ENCODE results near the gene MGA. TPM values are rescaled to one million over a fixed set of nuclear protein-coding genes. Genes with fewer than 3 reads are reported as not detected.

The MGA gene
- total RNA-seq, 4 donors from 2014 or later = 34.9 to 50.7 (median 35.9) TPM

- DNase-seq (ENCODE audit: low spot score) (peak; percentile 84), ATAC-seq (ENCODE audit: low FRiP score) (peak; percentile 92)
- no peak for TF ChIP-seq CTCF (IDR thresholded peaks at IDR 0.05)
Measured at GRCh38 chr15:41774062-41774881, 114.1 kb downstream of the MGA start, which contains the start of gene MAPKBP1. TSS of gene MAPKBP1 (plus strand) at chr15:41774484. CDS start at chr15:41775276, 792 bp downstream.

- ATAC-seq (ENCODE audit: low FRiP score) (no peak), DNase-seq (ENCODE audit: low spot score) (no peak)
- no peak for TF ChIP-seq CTCF (IDR thresholded peaks at IDR 0.05)
Measured at GRCh38 chr15:41774882-41775417, 114.7 kb downstream of the MGA start.

GRCh38 chr15:41775651-41776050, 115.4 kb downstream of the MGA start:
- TF ChIP-seq CTCF (IDR thresholded peaks at IDR 0.05) = no peak
- DNase-seq (ENCODE audit: low spot score) = no peak
- peak; percentile 12 for ATAC-seq (ENCODE audit: low FRiP score)

- TF ChIP-seq CTCF (IDR thresholded peaks at IDR 0.05) = no peak
- no peak for DNase-seq (ENCODE audit: low spot score)
- ATAC-seq (ENCODE audit: low FRiP score) = no peak
Measured at GRCh38 chr15:41777421-41777973, 117.3 kb downstream of the MGA start.

- ATAC-seq (ENCODE audit: low FRiP score) = no peak
- no peak for DNase-seq (ENCODE audit: low spot score)
- TF ChIP-seq CTCF (IDR thresholded peaks at IDR 0.05) = no peak
Measured at GRCh38 chr15:41778521-41778920, 118.3 kb downstream of the MGA start.

GRCh38 chr15:41779662-41780157, 119.5 kb downstream of the MGA start:
- peak; percentile 65 for ATAC-seq (ENCODE audit: low FRiP score)
- TF ChIP-seq CTCF (IDR thresholded peaks at IDR 0.05) = no peak

More at GRCh38 chr15:41779662-41780157, 119.5 kb downstream of the MGA start:
- no peak for DNase-seq (ENCODE audit: low spot score)
